ENCODE measurements around the gene PIEZO2. TPM values are rescaled to one million over a fixed set of nuclear protein-coding genes. Genes with fewer than 3 reads are reported as not detected.

Gene PIEZO2
- total RNA-seq, 1 experiment from 2014 or later = 0.11 TPM

DNA sequence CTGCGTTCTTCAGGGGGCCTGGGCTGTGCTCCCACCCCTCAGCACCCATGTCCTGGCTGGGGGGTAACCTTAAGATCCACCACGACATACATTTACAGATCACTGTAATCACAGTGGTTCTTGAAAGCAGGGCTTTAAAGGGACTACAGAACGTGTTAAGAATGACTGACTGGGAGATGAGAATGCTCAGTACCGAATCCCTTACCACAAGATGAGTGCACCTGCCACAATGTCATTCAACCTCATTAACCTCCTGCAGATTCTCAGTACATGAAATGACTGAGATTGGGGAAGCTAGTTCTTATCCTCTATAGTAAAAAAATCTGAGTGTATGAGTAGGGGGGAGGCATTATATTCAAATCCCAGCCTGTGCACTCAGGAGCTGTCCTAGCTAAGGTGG, 10.5 kb upstream of the PIEZO2 start:
- ChIA-PET POLR2A (no interaction called here), CTCF (no interaction called here)
- H3K27ac Mint-ChIP-seq (ENCODE audit: unreplicated experiment) = no peak overlapping the region
- no peaks in the 10 kb centered on the region for H3K27me3 Mint-ChIP-seq (ENCODE audit: insufficient read depth, unreplicated experiment)
- H3K4me1 Mint-ChIP-seq (ENCODE audit: low read depth, unreplicated experiment) = no peaks in the 10 kb centered on the region
- Histone ChIP-seq H3K9me3 (no peaks in the 10 kb centered on the region), H3K4me1 (no peaks in the 10 kb centered on the region), H3K36me3 (ENCODE audit: control insufficient read depth, insufficient read depth, low read length) (no peaks in the 10 kb centered on the region), H3K4me3 (ENCODE audit: low read depth, low read length) (no peak overlapping the region), H3K27me3 (replicated peaks; ENCODE audit: control insufficient read depth, insufficient read depth, low read length) (no peaks in the 10 kb centered on the region)
- no TSS peak for BruUV-seq (replicated peaks)
- no peaks in the 10 kb centered on the region for H3K9me3 Mint-ChIP-seq (ENCODE audit: unreplicated experiment)
- no peak overlapping the region for H3K4me3 Mint-ChIP-seq (ENCODE audit: unreplicated experiment)
- TF ChIP-seq, protein P1, sequence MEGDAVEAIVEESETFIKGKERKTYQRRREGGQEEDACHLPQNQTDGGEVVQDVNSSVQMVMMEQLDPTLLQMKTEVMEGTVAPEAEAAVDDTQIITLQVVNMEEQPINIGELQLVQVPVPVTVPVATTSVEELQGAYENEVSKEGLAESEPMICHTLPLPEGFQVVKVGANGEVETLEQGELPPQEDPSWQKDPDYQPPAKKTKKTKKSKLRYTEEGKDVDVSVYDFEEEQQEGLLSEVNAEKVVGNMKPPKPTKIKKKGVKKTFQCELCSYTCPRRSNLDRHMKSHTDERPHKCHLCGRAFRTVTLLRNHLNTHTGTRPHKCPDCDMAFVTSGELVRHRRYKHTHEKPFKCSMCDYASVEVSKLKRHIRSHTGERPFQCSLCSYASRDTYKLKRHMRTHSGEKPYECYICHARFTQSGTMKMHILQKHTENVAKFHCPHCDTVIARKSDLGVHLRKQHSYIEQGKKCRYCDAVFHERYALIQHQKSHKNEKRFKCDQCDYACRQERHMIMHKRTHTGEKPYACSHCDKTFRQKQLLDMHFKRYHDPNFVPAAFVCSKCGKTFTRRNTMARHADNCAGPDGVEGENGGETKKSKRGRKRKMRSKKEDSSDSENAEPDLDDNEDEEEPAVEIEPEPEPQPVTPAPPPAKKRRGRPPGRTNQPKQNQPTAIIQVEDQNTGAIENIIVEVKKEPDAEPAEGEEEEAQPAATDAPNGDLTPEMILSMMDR (IDR thresholded peaks at IDR 0.05; ENCODE audit: insufficient read depth in 1 of 2, low read depth in 1 of 2, low read length in 1 of 2, severe bottlenecking in 1 of 2, unreplicated experiment in 1 of 2) = no peak
- H3K36me3 Mint-ChIP-seq (ENCODE audit: insufficient read depth, unreplicated experiment) = no peaks in the 10 kb centered on the region
- intact Hi-C loops (cut with micrococcal nuclease; ENCODE audit: unreplicated experiment) = no loop called here
- no peak for DNase-seq

DNA sequence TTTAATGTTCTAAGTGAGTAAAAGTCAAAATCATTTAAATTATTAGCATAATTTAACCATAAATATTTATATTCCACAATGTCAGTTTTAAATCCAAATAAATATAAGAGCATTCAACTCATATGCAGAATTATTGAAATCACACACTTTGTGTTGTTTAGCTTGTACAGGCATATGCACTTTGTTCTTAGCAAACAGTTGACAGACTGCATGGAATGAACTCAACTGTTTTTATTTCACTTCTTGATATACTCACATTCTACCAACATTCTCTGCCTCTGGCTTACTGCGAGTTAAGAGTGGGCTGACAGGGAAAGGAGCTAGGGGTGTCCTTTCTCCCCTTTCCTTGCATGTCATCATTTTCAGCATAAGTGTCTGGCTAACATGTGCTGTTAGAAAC, 7.6 kb upstream of the PIEZO2 start:
- no peak overlapping the region for H3K27ac Mint-ChIP-seq (ENCODE audit: unreplicated experiment)
- BruUV-seq (replicated peaks) = no TSS peak
- H3K27me3 Mint-ChIP-seq (ENCODE audit: insufficient read depth, unreplicated experiment) = no peaks in the 10 kb centered on the region

DNA sequence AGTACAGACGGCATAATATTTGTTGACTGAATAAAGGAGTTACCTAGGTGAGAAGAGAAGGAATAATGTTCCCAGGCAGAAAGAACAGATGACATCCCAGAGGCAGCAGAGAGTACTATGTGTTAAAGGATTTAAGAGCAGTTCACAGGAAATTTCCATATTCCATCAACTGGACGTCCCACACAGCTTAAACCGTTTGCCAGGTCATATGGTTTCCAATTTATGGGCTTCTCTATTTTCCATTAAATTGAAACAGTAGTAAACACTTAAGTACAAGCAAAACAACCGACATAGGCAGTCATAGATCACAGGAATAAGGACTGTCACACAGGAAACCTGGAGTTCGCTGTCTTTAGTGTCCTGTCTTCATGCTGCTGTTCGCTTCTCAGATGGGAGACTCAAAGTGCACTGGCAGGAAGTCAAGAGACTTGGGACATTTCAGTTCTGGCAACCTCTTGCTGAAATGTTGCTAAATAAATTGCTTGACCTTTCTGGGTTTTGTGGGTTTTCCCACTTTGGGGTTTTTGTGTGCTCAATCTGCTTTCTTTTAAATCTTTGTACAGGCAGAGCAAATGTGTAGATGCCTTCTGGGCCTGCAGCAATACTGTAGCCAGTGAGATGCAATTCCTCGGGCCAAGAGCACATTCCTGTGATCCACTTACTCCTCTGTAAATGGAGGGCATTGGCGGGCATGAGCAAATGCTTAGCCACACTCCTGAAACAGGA, 5.8 kb upstream of the PIEZO2 start:
- TF ChIP-seq, protein P1 (IDR thresholded peaks at IDR 0.05; ENCODE audit: insufficient read depth in 1 of 2, low read depth in 1 of 2, low read length in 1 of 2, severe bottlenecking in 1 of 2, unreplicated experiment in 1 of 2) = no peak
- no peaks in the 10 kb centered on the region for H3K27me3 Mint-ChIP-seq (ENCODE audit: insufficient read depth, unreplicated experiment)
- Histone ChIP-seq H3K36me3 (ENCODE audit: control insufficient read depth, insufficient read depth, low read length) (no peaks in the 10 kb centered on the region), H3K4me3 (ENCODE audit: low read depth, low read length) (no peak overlapping the region), H3K9me3 (no peaks in the 10 kb centered on the region), H3K4me1 (no peaks in the 10 kb centered on the region), H3K27me3 (replicated peaks; ENCODE audit: control insufficient read depth, insufficient read depth, low read length) (no peaks in the 10 kb centered on the region)
- H3K9me3 Mint-ChIP-seq (ENCODE audit: unreplicated experiment) = no peaks in the 10 kb centered on the region
- H3K4me3 Mint-ChIP-seq (ENCODE audit: unreplicated experiment) = no peak overlapping the region
- intact Hi-C loops (cut with micrococcal nuclease; ENCODE audit: unreplicated experiment) = loop anchor here (2.0 kb wide), 1 partner anchor 594 kb away; no protein-coding TSS in a partner anchor
- H3K27ac Mint-ChIP-seq (ENCODE audit: unreplicated experiment) = no peak overlapping the region
- no peaks in the 10 kb centered on the region for H3K4me1 Mint-ChIP-seq (ENCODE audit: low read depth, unreplicated experiment)
- DNase-seq = no peak
- no peaks in the 10 kb centered on the region for H3K36me3 Mint-ChIP-seq (ENCODE audit: insufficient read depth, unreplicated experiment)
- no TSS peak for BruUV-seq (replicated peaks)
- ChIA-PET POLR2A (no interaction called here), CTCF (interaction anchor here (0.9 to 1.6 kb wide), 3 partner anchors 302 to 368 kb away, joined by 4 to 10 read pairs (median 7); no protein-coding TSS in a partner anchor)

More for the DNA sequence above, 7.6 kb upstream of the PIEZO2 start:
- Mint-ChIP-seq H3K9me3 (ENCODE audit: unreplicated experiment) (no peaks in the 10 kb centered on the region), H3K4me3 (ENCODE audit: unreplicated experiment) (no peak overlapping the region), H3K36me3 (ENCODE audit: insufficient read depth, unreplicated experiment) (no peaks in the 10 kb centered on the region), H3K4me1 (ENCODE audit: low read depth, unreplicated experiment) (no peaks in the 10 kb centered on the region)
- Histone ChIP-seq H3K4me3 (ENCODE audit: low read depth, low read length) (no peak overlapping the region), H3K9me3 (no peaks in the 10 kb centered on the region), H3K27me3 (replicated peaks; ENCODE audit: control insufficient read depth, insufficient read depth, low read length) (no peaks in the 10 kb centered on the region), H3K36me3 (ENCODE audit: control insufficient read depth, insufficient read depth, low read length) (no peaks in the 10 kb centered on the region), H3K4me1 (no peaks in the 10 kb centered on the region)
- ChIA-PET CTCF (no interaction called here), POLR2A (no interaction called here)
- intact Hi-C loops (cut with micrococcal nuclease; ENCODE audit: unreplicated experiment) = loop anchor here (2.0 kb wide), 1 partner anchor 396 kb away; no protein-coding TSS in a partner anchor
- DNase-seq = no peak
- TF ChIP-seq, protein P1 (IDR thresholded peaks at IDR 0.05; ENCODE audit: insufficient read depth in 1 of 2, low read depth in 1 of 2, low read length in 1 of 2, severe bottlenecking in 1 of 2, unreplicated experiment in 1 of 2) = no peak
